HG02885 (cell line): Measurements from ENCODE around the gene TRMT6.

ENCODE experiments used
- ATAC-seq: cut with Tn5 transposase; IDR thresholded peaks from one replicate; pipeline ENCODE4 v1.9.1; 2021; ENCODE audit warnings: mild to moderate bottlenecking; ENCODE audit not compliant: unreplicated experiment, poor library complexity

The TRMT6 gene, protein sequence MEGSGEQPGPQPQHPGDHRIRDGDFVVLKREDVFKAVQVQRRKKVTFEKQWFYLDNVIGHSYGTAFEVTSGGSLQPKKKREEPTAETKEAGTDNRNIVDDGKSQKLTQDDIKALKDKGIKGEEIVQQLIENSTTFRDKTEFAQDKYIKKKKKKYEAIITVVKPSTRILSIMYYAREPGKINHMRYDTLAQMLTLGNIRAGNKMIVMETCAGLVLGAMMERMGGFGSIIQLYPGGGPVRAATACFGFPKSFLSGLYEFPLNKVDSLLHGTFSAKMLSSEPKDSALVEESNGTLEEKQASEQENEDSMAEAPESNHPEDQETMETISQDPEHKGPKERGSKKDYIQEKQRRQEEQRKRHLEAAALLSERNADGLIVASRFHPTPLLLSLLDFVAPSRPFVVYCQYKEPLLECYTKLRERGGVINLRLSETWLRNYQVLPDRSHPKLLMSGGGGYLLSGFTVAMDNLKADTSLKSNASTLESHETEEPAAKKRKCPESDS

DNA sequence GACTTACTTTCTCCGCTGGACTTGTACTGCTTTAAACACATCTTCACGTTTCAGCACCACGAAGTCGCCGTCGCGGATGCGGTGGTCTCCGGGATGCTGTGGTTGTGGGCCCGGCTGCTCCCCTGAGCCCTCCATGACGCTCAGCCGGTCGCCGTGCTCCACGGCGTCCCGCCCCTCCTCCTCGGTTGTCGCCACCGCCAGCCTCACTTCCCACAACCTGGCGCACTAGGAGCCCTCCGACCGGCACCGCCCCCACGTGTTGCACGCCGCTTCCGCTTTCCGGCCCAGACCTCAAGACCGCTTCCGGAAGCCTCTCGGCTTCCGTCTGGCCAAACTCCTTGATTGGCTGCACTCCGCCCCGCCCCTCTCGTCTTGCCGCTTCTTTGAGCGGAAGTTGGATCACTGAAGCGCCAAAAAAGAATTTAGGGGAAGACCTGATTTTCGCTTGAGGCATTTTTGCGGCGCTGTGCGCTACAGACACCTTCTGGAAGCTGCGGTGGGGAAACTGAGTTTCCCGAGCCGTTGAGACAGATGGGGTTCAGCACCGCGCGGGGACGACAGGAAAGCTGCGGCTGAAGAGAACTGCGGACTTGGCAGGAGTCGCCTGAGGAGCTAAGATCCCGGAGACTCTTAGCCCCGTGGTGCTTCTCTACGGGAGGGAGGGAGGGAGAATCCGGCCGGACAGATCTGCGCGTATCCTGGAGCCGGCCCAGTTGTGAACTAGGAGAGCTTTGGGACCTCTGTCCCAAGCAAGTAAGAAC, at the start of gene TRMT6, which contains the start of gene MCM8:
TRMT6 (minus strand) TSS at position 263 of the 761 bp plus-strand sequence; CDS start at position 135, 128 bp downstream.
MCM8 (plus strand) TSS at position 382 of the 761 bp plus-strand sequence. CDS start 1,364 bp downstream, outside the sequence.
- ATAC-seq = peak; percentile 98

DNA sequence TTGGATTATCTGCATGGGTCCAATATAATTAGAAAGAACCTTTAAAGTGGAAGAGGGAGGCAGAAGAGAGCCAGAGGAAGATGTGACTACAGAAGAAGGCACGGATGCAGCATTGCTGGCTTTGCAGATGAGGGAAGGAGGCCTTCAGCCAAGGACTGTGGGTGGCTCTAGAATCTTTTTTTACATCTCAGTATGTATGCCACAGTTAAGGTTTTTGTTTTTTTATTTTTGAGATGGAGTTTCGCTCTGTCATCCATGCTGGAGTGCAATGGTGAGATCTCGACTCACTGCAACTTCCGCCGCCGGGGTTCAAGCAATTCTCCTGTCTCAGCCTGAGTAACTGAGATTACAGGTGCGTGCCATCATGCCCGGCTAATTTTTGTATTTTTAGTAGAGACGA, 49.5 kb upstream of the TRMT6 start:
- ATAC-seq = no peak

DNA sequence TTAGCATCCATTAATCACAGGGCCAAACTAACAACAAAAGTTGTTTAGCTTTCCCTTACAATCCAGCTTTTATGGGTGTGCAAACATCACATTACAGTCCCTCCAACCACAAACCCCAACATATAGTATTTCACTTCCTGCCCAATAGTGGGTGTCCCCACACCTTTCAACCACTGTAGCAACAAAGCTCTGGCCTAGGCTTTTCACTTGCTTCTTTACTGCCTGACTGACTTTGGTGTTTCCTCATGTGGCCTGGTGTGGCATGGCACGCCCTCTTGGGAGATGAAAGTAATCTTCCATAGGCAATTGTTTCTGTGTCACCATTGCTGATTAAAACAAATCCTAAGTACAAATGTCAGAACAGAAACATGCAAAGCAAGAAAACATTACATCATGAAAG, 46.4 kb upstream of the TRMT6 start:
- ATAC-seq = peak; percentile 99

DNA sequence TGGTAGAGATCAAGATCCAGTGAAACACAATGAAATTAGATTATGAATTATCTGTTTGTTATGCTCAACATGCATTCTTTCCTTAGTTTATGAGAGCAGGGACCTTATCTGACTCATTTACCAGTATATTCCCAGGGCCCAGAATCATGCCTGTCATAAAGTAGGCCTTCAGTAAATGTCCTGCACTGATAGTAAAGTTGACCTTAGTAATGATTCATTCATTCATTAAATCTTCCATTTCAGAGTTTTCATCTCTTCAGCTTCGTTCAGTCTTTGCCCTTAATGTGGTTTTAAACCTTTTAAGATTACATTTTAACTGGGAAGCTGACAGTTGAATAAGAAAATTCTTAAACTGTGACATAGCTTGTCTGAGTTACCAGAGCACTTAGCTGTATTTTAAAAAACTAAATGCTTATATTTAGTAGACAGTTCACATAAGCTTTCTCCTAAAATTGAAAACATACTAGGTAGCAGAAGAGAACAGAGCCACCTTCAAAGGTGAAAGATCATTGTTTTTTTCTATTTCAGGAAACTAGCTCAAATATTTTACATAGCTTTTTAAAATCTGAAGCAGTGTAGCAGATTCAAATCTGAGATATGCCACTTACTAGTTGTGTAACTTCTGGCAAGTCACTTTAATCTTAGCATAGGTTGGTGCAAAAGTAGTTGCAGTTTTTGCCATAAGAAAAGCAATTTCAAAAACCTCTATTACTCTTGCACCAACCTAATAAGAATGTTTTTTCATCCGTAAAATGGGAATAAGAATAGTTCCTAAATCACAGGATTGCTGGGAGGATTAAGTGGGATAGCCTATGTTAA, 41.5 kb upstream of the TRMT6 start:
- no peak for ATAC-seq

DNA sequence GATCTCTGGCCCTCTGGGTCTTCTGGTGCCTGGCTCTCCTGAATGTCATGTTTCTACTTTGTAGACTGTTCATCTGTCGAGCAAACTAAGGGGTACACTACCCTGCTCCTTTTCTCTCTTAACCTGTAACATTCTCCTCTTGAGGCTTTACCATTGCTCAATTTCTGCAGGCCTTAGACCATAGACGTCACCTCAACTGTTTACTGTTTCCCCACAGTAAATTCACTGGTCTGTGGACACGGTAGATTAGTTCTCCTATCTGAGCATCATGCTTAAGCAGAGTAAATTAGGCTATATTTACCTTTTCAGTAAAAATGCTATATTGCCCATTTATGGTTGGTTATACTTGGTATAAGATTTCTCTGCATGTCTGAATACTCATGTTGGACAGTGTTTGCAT, 40.6 kb upstream of the TRMT6 start:
- ATAC-seq = no peak

DNA sequence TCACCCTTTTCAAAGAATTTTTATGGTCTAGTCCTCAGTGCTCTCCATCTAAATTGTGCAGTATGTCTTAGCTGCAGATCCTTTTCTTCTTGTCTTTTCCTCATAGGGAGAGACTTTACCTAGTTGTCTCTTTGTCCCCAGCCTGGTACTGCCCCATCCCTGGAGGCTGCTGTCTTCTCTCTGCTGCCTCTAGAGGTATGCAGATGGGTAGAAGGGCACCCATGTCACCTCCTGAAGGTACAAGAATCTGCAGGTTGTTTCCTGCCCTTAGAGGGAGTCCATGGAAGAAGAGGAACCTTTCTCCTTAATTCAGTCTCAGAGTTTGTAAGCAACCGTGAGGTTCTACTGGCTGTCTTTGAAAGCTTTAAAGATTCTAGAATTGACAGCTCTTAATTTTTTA, 39.2 kb upstream of the TRMT6 start:
- ATAC-seq = no peak

DNA sequence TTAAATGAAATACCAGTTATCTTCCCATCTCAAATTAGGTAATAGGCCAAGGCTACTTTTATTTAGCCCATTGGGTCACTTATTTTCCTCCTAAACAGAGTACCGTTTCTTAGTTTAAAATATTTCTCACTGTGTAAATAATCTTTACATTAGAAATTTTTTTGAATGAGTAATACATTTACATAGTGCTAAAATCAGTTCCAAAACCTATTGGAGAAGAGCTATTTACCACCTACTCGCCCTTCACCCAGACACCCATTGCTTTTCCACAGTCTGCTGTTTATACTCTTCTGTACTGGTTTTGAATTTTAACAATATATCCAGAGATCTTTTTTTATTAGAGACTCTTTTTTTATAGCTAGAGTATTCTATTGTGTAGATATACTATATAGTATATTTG, 37.0 kb upstream of the TRMT6 start:
- no peak for ATAC-seq

DNA sequence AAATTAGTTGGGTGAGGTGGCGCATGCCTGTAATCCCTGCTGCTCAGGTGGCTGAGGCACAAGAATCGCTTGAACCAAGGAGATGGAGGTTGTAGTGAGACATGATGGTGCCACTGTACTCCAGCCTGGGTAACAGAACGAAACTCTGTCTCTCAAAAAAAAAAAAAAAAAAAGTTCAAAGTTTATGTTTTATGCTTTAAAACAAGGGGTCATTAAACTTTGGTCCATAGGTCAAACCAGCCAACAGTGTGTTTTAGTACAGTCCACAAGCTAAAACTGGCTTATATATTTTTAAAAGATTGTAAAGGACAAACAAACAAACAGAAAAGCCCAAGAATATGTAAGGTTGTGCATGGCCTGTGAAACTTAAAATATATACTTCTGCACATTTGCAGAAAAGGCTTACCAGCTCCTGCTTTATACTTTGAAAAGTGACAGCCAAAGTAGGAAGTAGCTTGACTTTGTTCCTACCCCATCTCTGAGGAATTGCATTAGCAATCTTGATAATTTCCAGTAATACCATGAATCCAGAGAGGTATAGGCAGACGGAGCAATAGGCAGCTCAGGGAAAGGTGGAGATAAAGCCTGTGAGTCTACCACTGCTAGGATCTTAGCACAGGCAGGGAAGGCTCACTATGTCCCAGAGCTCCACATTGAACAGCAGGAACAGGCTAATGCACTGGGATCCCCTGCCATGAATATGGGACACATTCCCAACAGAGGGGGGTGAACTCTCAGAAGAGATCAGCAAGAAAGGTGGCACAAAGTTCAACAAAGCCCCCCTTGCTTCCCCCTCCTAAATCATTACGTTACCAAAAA, 30.6 kb upstream of the TRMT6 start:
- ATAC-seq = no peak

DNA sequence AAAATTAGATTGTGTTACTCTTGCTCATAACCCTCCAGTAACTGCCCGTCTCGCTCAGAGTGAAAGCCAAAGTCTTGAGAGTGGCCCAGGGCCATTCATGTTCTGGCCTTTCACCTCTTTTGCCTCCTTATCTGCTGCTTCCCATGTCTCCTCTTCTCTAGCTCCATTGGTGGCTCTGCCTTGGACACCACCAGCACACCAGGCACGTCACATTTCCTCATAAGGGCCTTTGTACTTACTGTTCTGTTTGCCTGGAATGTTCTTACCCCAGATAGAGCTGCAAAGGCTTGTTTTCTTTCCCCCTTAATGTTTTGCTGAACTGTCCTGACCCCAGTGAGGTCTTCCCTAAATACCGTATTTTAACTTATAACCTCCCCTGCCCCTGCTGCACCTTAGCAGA, 29.5 kb upstream of the TRMT6 start:
- no peak for ATAC-seq

DNA sequence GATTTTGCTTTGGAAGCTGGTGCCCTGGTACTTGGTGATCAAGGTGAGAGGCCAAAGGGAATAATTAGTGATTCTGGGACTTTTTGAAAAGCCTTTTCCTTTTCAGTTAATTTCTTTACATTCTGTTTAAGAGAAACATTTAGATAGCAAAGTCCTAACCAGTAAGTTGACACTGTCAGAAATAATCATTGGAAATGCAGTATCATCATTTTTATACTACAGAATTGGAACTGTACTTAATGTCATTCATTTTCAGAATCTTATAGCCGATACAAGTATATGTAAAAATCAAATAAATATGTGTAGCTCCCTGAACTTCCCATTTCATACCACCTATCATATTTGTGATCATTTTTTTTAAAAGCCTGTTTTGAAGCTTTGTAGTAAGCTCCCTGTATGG, 27.6 kb upstream of the TRMT6 start:
- ATAC-seq = no peak

DNA sequence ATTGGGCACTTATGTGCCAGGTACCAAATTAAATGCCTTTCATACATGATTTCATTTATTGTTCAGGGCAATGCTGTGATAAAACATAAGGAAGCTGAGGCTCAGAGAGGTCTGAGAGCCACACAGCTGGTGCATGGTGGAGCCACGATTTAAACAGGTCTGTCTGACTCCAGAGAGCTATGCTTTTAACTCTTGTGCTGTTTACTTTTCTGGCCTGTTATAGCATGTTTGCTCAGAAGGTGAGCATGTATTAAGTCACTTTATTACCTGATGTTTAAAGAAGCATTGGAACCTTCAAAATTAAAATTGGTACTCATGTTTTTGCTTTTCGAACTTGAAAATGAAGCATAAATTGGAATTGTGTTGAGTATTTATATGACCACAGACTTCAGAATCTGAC, 26.9 kb upstream of the TRMT6 start:
- ATAC-seq = no peak

DNA sequence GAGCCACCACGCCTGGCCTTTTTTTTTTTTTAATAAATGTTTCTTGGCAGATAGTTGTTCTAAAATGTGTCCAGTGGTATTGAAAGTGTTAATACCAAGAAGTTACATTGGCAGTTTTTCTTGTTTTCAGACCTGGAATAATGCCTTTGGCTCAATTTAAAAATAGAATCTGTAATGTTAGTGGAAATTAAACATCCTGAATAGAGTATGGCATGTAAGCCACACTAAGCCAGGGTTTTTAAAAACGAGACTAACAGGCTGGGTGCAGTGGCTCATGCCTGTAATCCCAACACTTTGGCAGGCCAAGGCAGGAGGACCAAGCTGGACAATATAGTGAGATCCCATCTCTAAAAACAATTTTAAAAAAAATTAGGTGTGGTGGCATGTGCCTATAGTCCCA, 25.4 kb upstream of the TRMT6 start:
- no peak for ATAC-seq

DNA sequence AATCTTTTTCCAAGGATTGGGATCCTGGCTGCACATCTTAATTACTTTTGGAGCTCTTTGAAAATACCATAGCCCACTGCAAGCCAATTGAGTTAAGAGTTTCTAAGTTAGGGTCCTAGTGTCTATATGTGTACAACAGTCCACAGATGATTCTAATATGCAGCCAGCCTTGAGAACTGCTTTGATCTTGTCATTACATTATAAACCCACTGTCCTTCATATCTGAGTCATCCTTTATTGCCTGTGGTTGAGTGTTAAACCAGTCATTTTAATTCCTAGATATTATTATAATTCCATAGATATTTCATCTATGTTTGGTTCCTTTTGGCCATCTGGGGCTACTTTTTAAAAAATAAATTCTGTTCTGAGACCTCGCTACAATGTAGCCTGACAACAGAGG, 24.2 kb upstream of the TRMT6 start:
- ATAC-seq = no peak

DNA sequence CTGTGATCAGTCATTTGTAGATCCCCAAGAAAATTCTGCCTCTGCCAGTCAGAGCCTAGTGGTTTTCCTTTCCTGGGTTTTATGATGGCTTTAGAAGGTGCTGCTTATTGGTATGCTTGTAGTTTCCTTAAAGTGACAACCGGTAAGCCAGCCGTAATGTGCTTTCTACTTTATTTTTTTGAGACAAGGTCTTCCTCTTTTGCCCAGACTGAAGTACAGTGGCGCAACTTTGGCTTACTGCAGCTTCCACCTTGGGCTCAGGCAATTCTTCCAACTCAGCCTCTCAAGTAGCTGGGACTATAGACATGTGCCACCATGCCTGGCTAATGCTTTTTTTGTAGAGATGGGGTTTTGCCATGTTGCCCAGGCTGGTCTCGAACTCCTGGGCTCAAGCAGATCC, 23.6 kb upstream of the TRMT6 start:
- ATAC-seq = no peak

DNA sequence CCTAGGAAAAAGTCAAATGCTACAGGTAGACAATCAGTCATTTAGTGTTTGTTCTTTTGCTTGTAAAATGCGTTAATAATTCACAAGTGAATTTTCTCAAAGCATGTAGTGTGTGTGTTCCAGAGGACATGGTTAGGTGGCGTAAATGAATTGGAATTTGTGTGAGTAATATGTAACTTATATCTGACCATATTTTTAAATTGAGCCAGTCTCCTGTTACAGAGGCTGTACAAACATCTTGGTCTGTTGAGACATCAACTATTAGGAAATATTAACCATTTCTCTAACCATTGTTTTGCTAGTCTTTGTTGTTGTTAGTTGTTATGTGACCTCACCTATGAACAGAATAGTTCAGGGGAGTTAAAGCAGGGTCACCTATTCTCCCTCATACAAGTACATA, 22.8 kb upstream of the TRMT6 start:
- ATAC-seq = no peak

DNA sequence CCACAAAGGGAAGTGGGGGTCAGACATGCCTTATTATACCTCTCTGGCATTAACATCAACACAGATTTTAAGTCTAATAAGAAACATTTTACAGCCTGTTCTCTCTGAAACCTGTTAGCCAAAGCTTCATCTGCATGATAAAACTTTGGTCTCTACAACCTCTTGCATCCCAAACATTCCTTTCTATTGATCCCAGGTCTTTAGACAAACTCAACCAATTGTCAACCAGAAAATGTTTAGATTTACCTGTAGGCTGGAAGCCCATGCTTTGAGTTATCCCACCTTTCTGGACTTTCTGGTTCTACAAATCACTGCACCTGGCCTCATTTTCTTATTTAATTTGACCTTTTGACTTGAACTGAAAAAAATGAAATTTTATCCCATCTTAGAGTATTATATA, 20.9 kb upstream of the TRMT6 start:
- ATAC-seq = no peak

DNA sequence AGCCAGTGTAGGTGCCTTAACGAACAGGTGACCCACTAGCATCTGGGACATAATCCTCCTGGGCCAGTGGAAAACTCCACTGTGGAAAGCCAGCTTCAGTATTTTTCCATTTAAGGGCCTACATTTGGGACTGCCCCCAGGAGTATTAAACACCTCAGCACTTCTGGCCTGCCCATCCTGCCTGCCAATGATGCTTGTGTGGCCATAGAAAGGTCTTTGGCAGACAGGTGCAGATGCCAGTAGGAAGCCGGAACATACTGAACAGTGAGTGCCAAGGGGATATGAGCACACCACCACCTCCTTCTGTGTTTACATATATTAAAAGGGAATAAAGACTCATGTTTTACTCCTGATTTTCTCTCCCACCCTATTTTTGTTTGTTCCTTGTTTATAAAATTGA, 20.0 kb upstream of the TRMT6 start:
- no peak for ATAC-seq

DNA sequence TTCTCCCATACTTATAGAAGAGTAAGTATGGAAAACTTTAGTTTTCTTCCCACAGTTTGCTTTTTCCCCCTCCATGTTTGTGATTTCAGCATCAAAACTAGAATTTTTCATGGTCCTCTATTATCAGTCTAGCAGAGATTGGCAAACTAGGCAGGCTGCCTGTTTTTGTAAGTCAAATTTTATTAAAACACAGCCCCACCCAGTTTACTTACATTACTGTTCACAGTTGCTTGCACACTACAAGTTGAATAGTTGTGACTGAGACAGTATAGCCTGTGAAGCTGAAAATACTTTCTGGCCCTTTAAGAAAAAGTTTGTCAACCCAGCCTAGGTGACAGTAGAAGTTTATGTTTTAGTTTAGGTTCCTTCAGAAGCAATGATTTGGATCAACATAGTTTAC, 19.6 kb upstream of the TRMT6 start:
- no peak for ATAC-seq

DNA sequence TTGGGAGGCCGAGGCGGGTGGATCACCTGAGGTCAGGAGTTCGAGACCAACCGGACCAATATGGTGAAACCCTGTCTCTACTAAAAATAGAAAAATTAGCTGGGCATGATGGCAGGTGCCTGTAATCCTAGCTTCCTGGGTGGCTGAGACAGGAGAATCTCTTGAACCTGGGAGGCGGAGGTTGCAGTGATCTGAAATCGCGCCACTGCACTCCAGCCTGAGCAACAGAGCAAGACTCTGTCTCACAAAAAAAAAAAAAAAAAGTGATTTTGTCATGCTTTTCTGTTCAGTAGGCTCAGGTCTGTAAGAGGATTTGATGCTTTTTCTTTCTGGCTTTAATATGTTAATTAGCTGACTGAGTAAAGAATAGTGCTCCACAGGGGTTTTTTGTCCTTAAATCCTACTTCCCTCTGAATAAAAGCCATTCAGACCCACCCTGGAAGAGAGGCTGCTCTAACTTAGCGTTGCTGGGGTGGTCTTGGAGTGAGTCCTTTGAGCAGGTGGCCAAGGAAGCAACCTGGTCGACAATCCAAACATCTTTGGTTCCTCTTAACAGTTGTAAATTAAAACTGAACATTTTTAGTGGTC, 19.1 kb upstream of the TRMT6 start:
- ATAC-seq = no peak
